Measurements from ENCODE around the gene UNC45A.

DNA sequence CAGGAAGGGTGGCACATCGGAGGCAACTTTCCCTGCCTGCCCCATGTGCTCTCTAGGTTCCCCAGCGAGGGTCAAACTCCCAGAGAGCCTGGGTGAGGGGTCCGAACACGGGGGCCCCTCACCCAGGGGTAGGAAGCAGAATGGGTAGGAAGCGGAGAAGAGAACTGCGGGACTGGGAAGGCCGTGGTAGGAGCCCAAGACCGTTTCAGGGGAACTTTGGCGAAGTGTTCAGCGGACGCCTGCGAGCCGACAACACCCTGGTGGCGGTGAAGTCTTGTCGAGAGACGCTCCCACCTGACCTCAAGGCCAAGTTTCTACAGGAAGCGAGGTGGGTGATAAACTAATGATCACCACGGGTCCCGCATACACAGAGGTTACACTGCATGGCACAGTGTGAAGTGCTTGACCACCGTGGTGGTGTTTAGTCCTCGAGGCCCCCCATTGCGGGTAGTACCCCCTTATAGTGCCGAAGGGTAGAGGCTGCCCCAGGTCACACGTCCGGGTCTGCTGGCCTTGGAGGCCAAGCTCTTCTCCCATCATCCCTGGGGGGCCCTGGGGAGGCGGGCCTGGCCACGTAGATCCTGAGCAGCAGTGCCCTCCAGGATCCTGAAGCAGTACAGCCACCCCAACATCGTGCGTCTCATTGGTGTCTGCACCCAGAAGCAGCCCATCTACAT lies 42.4 kb upstream of the UNC45A start:
- no peak for TF ChIP-seq EZH2 (optimal IDR thresholded peaks at IDR 0.05; ENCODE audit: low read depth, low read length)
- TF ChIP-seq, protein P1, sequence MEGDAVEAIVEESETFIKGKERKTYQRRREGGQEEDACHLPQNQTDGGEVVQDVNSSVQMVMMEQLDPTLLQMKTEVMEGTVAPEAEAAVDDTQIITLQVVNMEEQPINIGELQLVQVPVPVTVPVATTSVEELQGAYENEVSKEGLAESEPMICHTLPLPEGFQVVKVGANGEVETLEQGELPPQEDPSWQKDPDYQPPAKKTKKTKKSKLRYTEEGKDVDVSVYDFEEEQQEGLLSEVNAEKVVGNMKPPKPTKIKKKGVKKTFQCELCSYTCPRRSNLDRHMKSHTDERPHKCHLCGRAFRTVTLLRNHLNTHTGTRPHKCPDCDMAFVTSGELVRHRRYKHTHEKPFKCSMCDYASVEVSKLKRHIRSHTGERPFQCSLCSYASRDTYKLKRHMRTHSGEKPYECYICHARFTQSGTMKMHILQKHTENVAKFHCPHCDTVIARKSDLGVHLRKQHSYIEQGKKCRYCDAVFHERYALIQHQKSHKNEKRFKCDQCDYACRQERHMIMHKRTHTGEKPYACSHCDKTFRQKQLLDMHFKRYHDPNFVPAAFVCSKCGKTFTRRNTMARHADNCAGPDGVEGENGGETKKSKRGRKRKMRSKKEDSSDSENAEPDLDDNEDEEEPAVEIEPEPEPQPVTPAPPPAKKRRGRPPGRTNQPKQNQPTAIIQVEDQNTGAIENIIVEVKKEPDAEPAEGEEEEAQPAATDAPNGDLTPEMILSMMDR (IDR thresholded peaks at IDR 0.05; ENCODE audit: low read length): no peak

All from MM.1S (cell line).